Activated CD4-positive, alpha-beta memory T cell treated with anti-CD3 and anti-CD28 coated beads for 36 hours (primary cell): ENCODE results near the gene EXD3. TPM values are rescaled to one million over a fixed set of nuclear protein-coding genes. Genes with fewer than 3 reads are reported as not detected.

Experiments
- CTCF ChIA-PET: fragments of 350-600 bp; sonication (Branson Sonifier 250); formaldehyde crosslinking; loops from one replicate; lab custom pipeline; 2021; ENCODE audit warnings: antibody characterized with exemption, inconsistent platforms; lab: Charles Lee
- POLR2A ChIA-PET: fragments of 350-600 bp; sonication (Branson Sonifier 250); formaldehyde crosslinking; loops from one replicate; lab custom pipeline; 2021; ENCODE audit warnings: antibody characterized with exemption; lab: Charles Lee
- DNase-seq: peaks from one replicate; pipeline ENCODE4 v3.0.0-alpha.2; 2020
- H3K27ac Mint-ChIP-seq: one replicate; pipeline ENCODE4 v1.8.0; 2021; ENCODE audit warnings: mixed read lengths
- H3K27me3 Mint-ChIP-seq: one replicate; pipeline ENCODE4 v1.8.0; 2021; ENCODE audit warnings: mixed read lengths
- H3K36me3 Mint-ChIP-seq: one replicate; pipeline ENCODE4 v1.8.0; 2021; ENCODE audit warnings: mixed read lengths
- H3K4me1 Mint-ChIP-seq: one replicate; pipeline ENCODE4 v1.8.0; 2021; ENCODE audit warnings: low read depth, mixed read lengths
- H3K4me3 Mint-ChIP-seq: one replicate; pipeline ENCODE4 v1.8.0; 2021; ENCODE audit warnings: mild to moderate bottlenecking, mixed read lengths
- H3K9me3 Mint-ChIP-seq: one replicate; pipeline ENCODE4 v1.8.0; 2021; ENCODE audit warnings: mixed read lengths
- intact Hi-C: fragments of 100-400 bp; cut with micrococcal nuclease; formaldehyde crosslinking; loops from one replicate; pipeline ENCODE4 v1.15.1; 2023
- total RNA-seq, 2 experiments: library from RNA; stranded (reverse); gene quantifications; one replicate each; pipeline ENCODE4 v1.2.3, GENCODE V29; 2021

Gene EXD3
- total RNA-seq, 2 experiments from 2014 or later: 13.5 to 13.6 TPM

- ChIA-PET CTCF (interaction anchor here (0.6 kb wide), 1 partner anchor 35 kb away, joined by 3 read pairs; the partner anchor contains the start of genes EXD3 and NOXA1), POLR2A (no interaction called here)
- Mint-ChIP-seq H3K36me3 (peaks cover 3% of the 10 kb centered on the region), H3K9me3 (no peaks in the 10 kb centered on the region), H3K4me3 (peak overlapping the region; percentile 12), H3K27ac (no peak overlapping the region), H3K27me3 (no peaks in the 10 kb centered on the region), H3K4me1 (peaks cover 27% of the 10 kb centered on the region)
- intact Hi-C loops: loop anchor here (2.0 kb wide), 1 partner anchor 35 kb away; the partner anchor contains the start of genes EXD3 and NOXA1
- DNase-seq: no peak
These were observed 34.6 kb upstream of the EXD3 start for GRCh38 chr9:137457406-137458193.

DNA sequence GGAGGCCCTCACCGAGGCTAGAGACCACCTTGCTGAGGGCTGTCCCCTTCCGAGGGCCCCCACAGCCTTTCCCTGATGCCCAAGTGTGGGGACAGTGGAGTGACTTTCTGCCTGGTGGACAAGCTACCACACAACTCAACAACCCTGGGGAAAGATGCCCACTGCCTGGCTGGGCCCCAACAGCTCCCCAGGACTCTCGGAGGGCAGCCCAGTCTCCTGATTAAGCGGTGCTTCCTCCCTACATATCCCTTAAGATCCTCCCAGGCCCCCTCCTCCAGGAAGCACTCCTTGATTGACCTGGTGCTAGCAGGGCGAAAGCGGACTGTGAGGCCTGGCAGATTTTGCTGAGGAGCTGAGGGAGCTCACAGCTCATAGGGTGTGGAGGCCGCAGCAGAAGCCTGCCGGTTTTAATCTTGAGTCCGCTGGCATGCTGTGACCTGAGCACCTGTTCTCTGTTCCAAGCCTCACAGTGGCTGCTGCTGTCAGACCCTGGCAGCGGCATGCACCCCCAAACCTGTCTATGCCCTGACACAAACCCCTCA lies 34.0 kb upstream of the EXD3 start:
- H3K4me1 Mint-ChIP-seq: peaks cover 29% of the 10 kb centered on the region

GRCh38 chr9:137456061-137456863 lies 33.3 kb upstream of the EXD3 start:
- intact Hi-C loops: no loop called here
- Mint-ChIP-seq H3K36me3 (peaks cover 5% of the 10 kb centered on the region), H3K27me3 (no peaks in the 10 kb centered on the region), H3K4me3 (no peak overlapping the region), H3K27ac (no peak overlapping the region), H3K9me3 (no peaks in the 10 kb centered on the region), H3K4me1 (peaks cover 28% of the 10 kb centered on the region)
- POLR2A ChIA-PET: no interaction called here
- no peak for DNase-seq
- CTCF ChIA-PET: interaction anchor here (1.7 kb wide), 1 partner anchor 33 kb away, joined by 5 read pairs; the partner anchor contains the start of genes EXD3 and NOXA1

More for the DNA sequence above, 34.0 kb upstream of the EXD3 start:
- Mint-ChIP-seq H3K36me3 (peaks cover 5% of the 10 kb centered on the region), H3K9me3 (no peaks in the 10 kb centered on the region), H3K27me3 (no peaks in the 10 kb centered on the region), H3K4me3 (no peak overlapping the region), H3K27ac (no peak overlapping the region)
- ChIA-PET CTCF (interaction anchor here (1.7 kb wide), 1 partner anchor 34 kb away, joined by 5 read pairs; the partner anchor contains the start of genes EXD3 and NOXA1), POLR2A (no interaction called here)
- intact Hi-C loops: no loop called here
- no peak for DNase-seq

- Mint-ChIP-seq H3K27me3 (no peaks in the 10 kb centered on the region), H3K27ac (no peak overlapping the region), H3K36me3 (peaks cover 5% of the 10 kb centered on the region), H3K4me3 (no peak overlapping the region), H3K9me3 (no peaks in the 10 kb centered on the region), H3K4me1 (peaks cover 20% of the 10 kb centered on the region)
- POLR2A ChIA-PET: no interaction called here
- intact Hi-C loops: no loop called here
- no peak for DNase-seq
- CTCF ChIA-PET: interaction anchor here (1.7 kb wide), 1 partner anchor 32 kb away, joined by 5 read pairs; the partner anchor contains the start of genes EXD3 and NOXA1
These were observed 32.5 kb upstream of the EXD3 start for GRCh38 chr9:137455359-137455991.

- Mint-ChIP-seq H3K27me3 (no peaks in the 10 kb centered on the region), H3K36me3 (peaks cover 5% of the 10 kb centered on the region), H3K4me1 (peaks cover 22% of the 10 kb centered on the region), H3K4me3 (peak overlapping the region; percentile 41), H3K9me3 (no peaks in the 10 kb centered on the region), H3K27ac (no peak overlapping the region)
- POLR2A ChIA-PET: interaction anchor here (1.2 kb wide), 1 partner anchor 32 kb away, joined by 4 read pairs; the partner anchor contains the start of genes EXD3 and NOXA1
- no peak for DNase-seq
- intact Hi-C loops: no loop called here
- CTCF ChIA-PET: no interaction called here
These were observed 31.8 kb upstream of the EXD3 start for GRCh38 chr9:137454597-137455358.

GRCh38 chr9:137454145-137454596 lies 31.2 kb upstream of the EXD3 start:
- peaks cover 19% of the 10 kb centered on the region for H3K4me1 Mint-ChIP-seq
- peak; percentile 58 for DNase-seq
- H3K27me3 Mint-ChIP-seq: no peaks in the 10 kb centered on the region
- CTCF ChIA-PET: no interaction called here
- no peaks in the 10 kb centered on the region for H3K9me3 Mint-ChIP-seq
- H3K4me3 Mint-ChIP-seq: peak overlapping the region; percentile 41
- POLR2A ChIA-PET: interaction anchor here (1.2 kb wide), 1 partner anchor 31 kb away, joined by 4 read pairs; the partner anchor contains the start of genes EXD3 and NOXA1
- no peak overlapping the region for H3K27ac Mint-ChIP-seq
- peaks cover 7% of the 10 kb centered on the region for H3K36me3 Mint-ChIP-seq
- intact Hi-C loops: no loop called here

DNA sequence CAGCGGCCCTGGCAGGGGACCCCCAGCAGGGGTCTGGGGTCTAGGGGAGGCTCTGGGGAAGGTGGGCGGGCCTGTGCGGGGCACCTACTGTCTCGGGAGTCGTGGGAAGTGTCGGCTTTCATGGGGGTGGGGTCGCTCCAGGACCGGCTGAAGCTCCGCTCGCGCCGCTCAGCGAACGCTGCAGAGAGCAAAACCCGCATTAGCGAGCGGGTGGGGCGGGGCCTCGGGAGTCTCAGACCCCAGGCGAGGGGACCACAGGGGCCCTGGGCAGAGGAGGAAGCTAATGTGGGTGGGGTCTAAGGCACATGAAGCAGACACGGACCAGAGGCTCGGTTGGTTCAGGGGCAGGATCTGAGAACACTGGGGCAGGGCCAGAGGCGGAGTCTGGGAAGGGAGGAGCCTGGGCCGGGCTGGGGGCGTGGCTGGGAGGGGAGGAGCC lies 30.7 kb upstream of the EXD3 start:
- CTCF ChIA-PET: interaction anchor here (1.2 kb wide), 1 partner anchor 31 kb away, joined by 5 read pairs; the partner anchor contains the start of genes EXD3 and NOXA1
- DNase-seq: peak; percentile 73
- Mint-ChIP-seq H3K27ac (no peak overlapping the region), H3K27me3 (no peaks in the 10 kb centered on the region), H3K4me3 (no peak overlapping the region), H3K4me1 (peaks cover 19% of the 10 kb centered on the region), H3K36me3 (peaks cover 7% of the 10 kb centered on the region), H3K9me3 (no peaks in the 10 kb centered on the region)
- intact Hi-C loops: no loop called here
- POLR2A ChIA-PET: interaction anchor here (1.2 kb wide), 1 partner anchor 31 kb away, joined by 4 read pairs; the partner anchor contains the start of genes EXD3 and NOXA1

DNA sequence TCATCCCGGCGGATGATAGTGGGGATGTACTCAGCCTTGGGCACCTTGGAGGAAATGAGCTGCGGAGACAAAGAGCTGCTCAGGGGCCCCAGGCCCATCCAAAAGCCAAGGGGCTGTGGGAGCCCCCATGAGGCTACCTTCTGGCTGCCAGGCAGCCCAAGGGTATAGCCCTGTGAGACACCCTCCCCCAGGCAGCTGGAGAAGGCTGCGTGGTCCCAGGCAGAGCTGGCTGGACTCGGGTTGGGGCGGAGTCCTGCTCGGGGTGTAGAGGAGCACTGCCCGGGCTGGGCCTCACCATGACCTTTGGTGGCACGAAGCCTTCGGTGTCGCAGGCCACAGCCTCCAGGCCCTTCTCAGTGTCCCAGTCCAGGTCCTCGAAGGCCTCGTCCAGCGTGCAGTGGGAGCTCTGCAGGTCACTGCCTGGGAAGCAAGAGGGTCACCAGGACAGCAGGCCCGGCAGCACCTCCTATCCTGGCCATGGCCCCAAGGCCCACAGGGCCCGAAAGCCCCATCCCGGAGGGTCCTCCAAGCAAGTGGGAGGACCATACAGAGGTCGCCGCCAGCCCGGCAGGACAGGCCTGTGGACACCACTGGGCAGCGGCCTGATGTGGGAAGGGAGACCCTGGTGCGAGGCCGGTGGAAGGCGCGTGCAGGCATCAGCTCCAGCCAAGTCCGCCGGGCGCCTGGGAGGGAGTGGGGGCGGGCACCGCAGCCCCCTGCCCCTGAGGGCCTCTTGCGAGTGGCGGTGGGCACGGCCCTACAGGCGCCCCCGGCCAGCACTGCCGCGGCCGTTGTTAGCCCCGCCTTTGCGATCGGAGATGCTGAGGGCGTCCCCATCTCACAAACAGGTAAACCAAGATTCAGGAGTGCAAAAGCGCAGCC lies 30.0 kb upstream of the EXD3 start:
- POLR2A ChIA-PET: interaction anchor here (0.6 kb wide), 1 partner anchor 168 kb away, joined by 4 read pairs; no protein-coding TSS in a partner anchor

DNA sequence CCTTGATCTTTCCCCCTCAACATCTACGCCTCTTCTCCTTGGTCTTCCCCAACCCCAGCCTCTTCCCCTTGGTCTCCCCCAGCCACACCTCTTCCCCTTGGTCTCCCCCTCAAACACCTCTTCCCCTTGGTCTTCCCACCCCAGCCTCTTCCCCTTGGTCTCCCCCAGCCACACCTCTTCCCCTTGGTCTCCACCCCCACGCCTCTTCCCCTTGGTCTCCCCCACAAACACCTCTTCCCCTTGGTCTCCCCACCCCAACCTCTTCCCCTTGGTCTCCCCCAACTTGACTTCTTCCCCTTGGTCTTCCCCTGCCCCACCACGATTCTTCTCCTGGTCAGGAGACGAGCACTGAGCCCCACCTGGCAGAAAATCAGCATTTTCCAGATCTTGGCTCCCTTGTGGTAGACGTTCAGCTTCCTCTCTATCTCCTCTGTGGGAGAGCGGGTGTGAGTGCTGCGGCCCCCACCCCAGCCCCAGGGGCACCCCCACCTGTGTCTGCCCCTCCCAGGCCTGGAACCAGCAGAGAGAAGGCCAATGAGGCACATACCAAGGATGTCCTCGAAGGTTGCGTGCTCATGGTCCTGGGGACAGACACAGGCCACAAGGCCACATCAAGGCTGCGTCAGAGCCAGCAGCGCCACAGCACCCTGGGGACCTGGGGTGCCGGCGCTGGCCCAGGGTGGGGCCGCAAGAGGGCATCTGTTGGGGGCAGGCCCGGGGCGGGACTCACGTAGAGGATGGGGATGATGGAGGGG lies 29.2 kb upstream of the EXD3 start:
- intact Hi-C loops: no loop called here
- Mint-ChIP-seq H3K9me3 (no peaks in the 10 kb centered on the region), H3K36me3 (peaks cover 7% of the 10 kb centered on the region), H3K4me1 (peaks cover 19% of the 10 kb centered on the region), H3K4me3 (no peak overlapping the region), H3K27me3 (no peaks in the 10 kb centered on the region), H3K27ac (no peak overlapping the region)
- DNase-seq: no peak
- CTCF ChIA-PET: interaction anchor here (1.2 kb wide), 1 partner anchor 29 kb away, joined by 5 read pairs; the partner anchor contains the start of genes EXD3 and NOXA1
- POLR2A ChIA-PET: no interaction called here

More for the DNA sequence above, 30.0 kb upstream of the EXD3 start:
- no peak for DNase-seq
- Mint-ChIP-seq H3K27me3 (no peaks in the 10 kb centered on the region), H3K27ac (no peak overlapping the region), H3K9me3 (no peaks in the 10 kb centered on the region), H3K4me1 (peaks cover 19% of the 10 kb centered on the region), H3K4me3 (no peak overlapping the region), H3K36me3 (peaks cover 7% of the 10 kb centered on the region)
- intact Hi-C loops: no loop called here
- CTCF ChIA-PET: interaction anchor here (1.2 kb wide), 1 partner anchor 30 kb away, joined by 5 read pairs; the partner anchor contains the start of genes EXD3 and NOXA1
